ENCODE measurements around the gene MAGT1. TPM values are rescaled to one million over a fixed set of nuclear protein-coding genes. Genes with fewer than 3 reads are reported as not detected.

Gene MAGT1
- polyA plus RNA-seq, 1 donor (not counting 4 experiments of a cell fraction or from before 2014, with no cell fraction given) = 55.4 TPM

DNA sequence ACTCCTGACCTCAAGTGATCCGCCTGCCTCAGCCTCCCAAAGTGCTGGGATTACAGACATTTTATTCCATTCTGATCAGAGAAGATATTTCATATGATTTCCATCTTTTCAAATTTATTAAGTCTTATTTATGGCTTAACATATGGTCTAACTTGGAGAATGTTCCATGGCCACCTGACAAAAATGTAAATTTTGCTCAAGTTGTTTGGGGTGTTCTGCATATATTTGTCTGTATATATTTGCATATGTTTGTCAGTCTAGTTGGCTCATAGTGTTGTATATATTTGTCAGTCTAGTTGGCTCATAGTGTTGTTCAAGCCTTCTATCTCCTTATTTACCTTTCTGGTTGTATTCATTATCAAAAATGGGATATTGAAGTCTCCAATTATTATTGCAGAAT lies 93.0 kb downstream of the MAGT1 start:
- H3K9ac ChIP-seq (ENCODE audit: control insufficient read depth, extremely low read depth, insufficient read depth, low read length) = no peak overlapping the region
- FAIRE-seq = no peak

DNA sequence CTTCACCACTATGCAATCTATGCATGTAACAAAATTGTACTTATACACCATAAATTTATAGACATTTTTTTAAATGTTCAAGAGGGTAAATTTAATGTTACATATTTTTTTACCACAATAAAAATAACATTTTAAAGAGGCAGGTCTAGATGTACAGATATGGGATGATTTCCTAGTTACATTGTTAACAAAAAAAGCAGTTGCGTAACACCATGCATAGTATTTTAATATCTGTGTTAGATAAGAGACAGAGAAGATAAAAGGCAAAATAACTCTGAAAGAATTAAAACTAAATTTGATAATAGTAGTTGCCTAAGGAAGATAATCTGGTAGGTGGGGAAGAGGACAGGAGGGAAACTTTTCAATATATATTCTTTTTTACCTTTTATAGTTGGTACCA lies 100.1 kb downstream of the MAGT1 start:
- H3K9ac ChIP-seq (ENCODE audit: control insufficient read depth, extremely low read depth, insufficient read depth, low read length) = no peak overlapping the region
- dilution Hi-C loops (cut with MboI; ENCODE audit: extremely low pct_ligation_motif_present, low sequenced_read_pairs) = no loop called here
- no peak overlapping the region for H3K4me3 ChIP-seq (ENCODE audit: control insufficient read depth in 2 of 3, extremely low read depth in 1 of 3, insufficient read depth in 2 of 3, low read depth in 1 of 3, low read length in 3 of 3)
- no peaks in the 10 kb centered on the region for H3K9me3 ChIP-seq (ENCODE audit: control insufficient read depth, low read depth, low read length)
- H4K20me1 ChIP-seq (ENCODE audit: control insufficient read depth, extremely low read depth, insufficient read depth, low read length) = no peaks in the 10 kb centered on the region
- H3K36me3 ChIP-seq (ENCODE audit: control insufficient read depth in 2 of 2, extremely low read depth in 1 of 2, insufficient read depth in 2 of 2, low read length in 2 of 2) = no peaks in the 10 kb centered on the region
- DNase-seq (ENCODE audit: low read depth, low spot score) (no peak), FAIRE-seq (no peak)
- H3K79me2 ChIP-seq (ENCODE audit: control insufficient read depth, insufficient read depth, low read length) = no peaks in the 10 kb centered on the region
- H3K4me1 ChIP-seq (ENCODE audit: control insufficient read depth, extremely low read depth, insufficient read depth, low read length) = no peaks in the 10 kb centered on the region
- H3K27me3 ChIP-seq (ENCODE audit: control insufficient read depth, extremely low read depth, insufficient read depth, low read length) = no peaks in the 10 kb centered on the region
- TF ChIP-seq EZH2 (IDR thresholded peaks at IDR 0.05; ENCODE audit: low read length) = no peak
- TF ChIP-seq, protein P1, sequence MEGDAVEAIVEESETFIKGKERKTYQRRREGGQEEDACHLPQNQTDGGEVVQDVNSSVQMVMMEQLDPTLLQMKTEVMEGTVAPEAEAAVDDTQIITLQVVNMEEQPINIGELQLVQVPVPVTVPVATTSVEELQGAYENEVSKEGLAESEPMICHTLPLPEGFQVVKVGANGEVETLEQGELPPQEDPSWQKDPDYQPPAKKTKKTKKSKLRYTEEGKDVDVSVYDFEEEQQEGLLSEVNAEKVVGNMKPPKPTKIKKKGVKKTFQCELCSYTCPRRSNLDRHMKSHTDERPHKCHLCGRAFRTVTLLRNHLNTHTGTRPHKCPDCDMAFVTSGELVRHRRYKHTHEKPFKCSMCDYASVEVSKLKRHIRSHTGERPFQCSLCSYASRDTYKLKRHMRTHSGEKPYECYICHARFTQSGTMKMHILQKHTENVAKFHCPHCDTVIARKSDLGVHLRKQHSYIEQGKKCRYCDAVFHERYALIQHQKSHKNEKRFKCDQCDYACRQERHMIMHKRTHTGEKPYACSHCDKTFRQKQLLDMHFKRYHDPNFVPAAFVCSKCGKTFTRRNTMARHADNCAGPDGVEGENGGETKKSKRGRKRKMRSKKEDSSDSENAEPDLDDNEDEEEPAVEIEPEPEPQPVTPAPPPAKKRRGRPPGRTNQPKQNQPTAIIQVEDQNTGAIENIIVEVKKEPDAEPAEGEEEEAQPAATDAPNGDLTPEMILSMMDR (optimal IDR thresholded peaks at IDR 0.05 in 1 of 3, IDR thresholded peaks at IDR 0.05 in 1 of 3, conservative IDR thresholded peaks at IDR 0.05 in 1 of 3; ENCODE audit: extremely low read depth in 1 of 3, insufficient read depth in 2 of 3, low read length in 3 of 3) = no peak
- no peak overlapping the region for H3K4me2 ChIP-seq (ENCODE audit: control insufficient read depth, extremely low read depth, insufficient read depth, low read depth, low read length)
- H3K9me1 ChIP-seq (ENCODE audit: control insufficient read depth, extremely low read depth, insufficient read depth, low read length) = no peaks in the 10 kb centered on the region
- no peak overlapping the region for H2AFZ ChIP-seq (ENCODE audit: control insufficient read depth, low read length)
- H3K27ac ChIP-seq (ENCODE audit: control insufficient read depth, insufficient read depth, low read length) = no peak overlapping the region

More for the DNA sequence above, 93.0 kb downstream of the MAGT1 start:
- Histone ChIP-seq H3K27me3 (ENCODE audit: control insufficient read depth, extremely low read depth, insufficient read depth, low read length) (no peaks in the 10 kb centered on the region), H3K79me2 (ENCODE audit: control insufficient read depth, insufficient read depth, low read length) (no peaks in the 10 kb centered on the region), H3K9me1 (ENCODE audit: control insufficient read depth, extremely low read depth, insufficient read depth, low read length) (no peaks in the 10 kb centered on the region), H3K4me3 (ENCODE audit: control insufficient read depth in 2 of 3, extremely low read depth in 1 of 3, insufficient read depth in 2 of 3, low read depth in 1 of 3, low read length in 3 of 3) (no peak overlapping the region), H3K4me2 (ENCODE audit: control insufficient read depth, extremely low read depth, insufficient read depth, low read depth, low read length) (no peak overlapping the region), H3K27ac (ENCODE audit: control insufficient read depth, insufficient read depth, low read length) (no peak overlapping the region), H3K9me3 (ENCODE audit: control insufficient read depth, low read depth, low read length) (no peaks in the 10 kb centered on the region), H3K4me1 (ENCODE audit: control insufficient read depth, extremely low read depth, insufficient read depth, low read length) (no peaks in the 10 kb centered on the region), H4K20me1 (ENCODE audit: control insufficient read depth, extremely low read depth, insufficient read depth, low read length) (no peaks in the 10 kb centered on the region), H3K36me3 (ENCODE audit: control insufficient read depth in 2 of 2, extremely low read depth in 1 of 2, insufficient read depth in 2 of 2, low read length in 2 of 2) (no peaks in the 10 kb centered on the region), H2AFZ (ENCODE audit: control insufficient read depth, low read length) (no peak overlapping the region)
- dilution Hi-C loops (cut with MboI; ENCODE audit: extremely low pct_ligation_motif_present, low sequenced_read_pairs) = no loop called here
- DNase-seq (ENCODE audit: low read depth, low spot score) = no peak
- TF ChIP-seq EZH2 (IDR thresholded peaks at IDR 0.05; ENCODE audit: low read length) = no peak
- TF ChIP-seq, protein P1 (optimal IDR thresholded peaks at IDR 0.05 in 1 of 3, IDR thresholded peaks at IDR 0.05 in 1 of 3, conservative IDR thresholded peaks at IDR 0.05 in 1 of 3; ENCODE audit: extremely low read depth in 1 of 3, insufficient read depth in 2 of 3, low read length in 3 of 3) = no peak
